Measurements from ENCODE around the gene IQCE. TPM values are rescaled to one million over a fixed set of nuclear protein-coding genes. Genes with fewer than 3 reads are reported as not detected.

The IQCE gene
- total RNA-seq, 3 donors from 2014 or later (not counting 1 experiment from before 2014, with no cell fraction given) = 9.6 to 13.5 (median 11.3) TPM

- peaks cover 15 to 17% of the 10 kb centered on the region in 2 donors for H3K4me1 Mint-ChIP-seq
- H3K36me3 Mint-ChIP-seq = no peaks in the 10 kb centered on the region
- intact Hi-C loops (cut with micrococcal nuclease) = no loop called here
- no peak overlapping the region for H3K27ac ChIP-seq (ENCODE audit: low read length)
- H3K4me3 ChIP-seq (ENCODE audit: low read length) = no peak overlapping the region
- no peak for TF ChIP-seq CTCF (IDR thresholded peaks at IDR 0.05)
- ATAC-seq (no peak), DNase-seq (no peak)
- no peak overlapping the region for H3K27ac Mint-ChIP-seq
- no peaks in the 10 kb centered on the region for H3K36me3 ChIP-seq (ENCODE audit: control insufficient read depth, insufficient read depth, low read length)
- no peak overlapping the region for H3K4me3 Mint-ChIP-seq
- 89% methylated on average over 14 of the region's 14 CpGs for WGBS (ENCODE audit: insufficient coverage)
- peaks cover 19% of the 10 kb centered on the region for H3K4me1 ChIP-seq (ENCODE audit: control insufficient read depth, insufficient read depth, low read length)
- no peaks in the 10 kb centered on the region for H3K9me3 ChIP-seq (ENCODE audit: control insufficient read depth, insufficient read depth, low read length)
- H3K27me3 ChIP-seq (ENCODE audit: control insufficient read depth, insufficient read depth, low read length) = no peaks in the 10 kb centered on the region
- H3K9me3 Mint-ChIP-seq = no peaks in the 10 kb centered on the region
- no peaks in the 10 kb centered on the region for H3K27me3 Mint-ChIP-seq (ENCODE audit: low read depth in 2 of 2)
These were observed 52.1 kb downstream of the IQCE start for GRCh38 chr7:2610898-2611297.

GRCh38 chr7:2611401-2611800 lies 52.6 kb downstream of the IQCE start:
- intact Hi-C loops (cut with micrococcal nuclease) = no loop called here
- no peak overlapping the region for H3K27ac Mint-ChIP-seq
- ATAC-seq = no peak

GRCh38 chr7:2611922-2612321 lies 53.1 kb downstream of the IQCE start:
- Histone ChIP-seq H3K36me3 (ENCODE audit: control insufficient read depth, insufficient read depth, low read length) (no peaks in the 10 kb centered on the region), H3K4me3 (ENCODE audit: low read length) (no peak overlapping the region), H3K9me3 (ENCODE audit: control insufficient read depth, insufficient read depth, low read length) (no peaks in the 10 kb centered on the region), H3K27ac (ENCODE audit: low read length) (no peak overlapping the region), H3K4me1 (ENCODE audit: control insufficient read depth, insufficient read depth, low read length) (peaks cover 19% of the 10 kb centered on the region), H3K27me3 (ENCODE audit: control insufficient read depth, insufficient read depth, low read length) (no peaks in the 10 kb centered on the region)
- Mint-ChIP-seq H3K36me3 (no peaks in the 10 kb centered on the region), H3K9me3 (no peaks in the 10 kb centered on the region), H3K4me3 (no peak overlapping the region), H3K27me3 (ENCODE audit: low read depth in 2 of 2) (no peaks in the 10 kb centered on the region), H3K27ac (no peak overlapping the region), H3K4me1 (peaks cover 15 to 17% of the 10 kb centered on the region in 2 donors)
- intact Hi-C loops (cut with micrococcal nuclease) = no loop called here
- no peak for DNase-seq
- TF ChIP-seq CTCF (IDR thresholded peaks at IDR 0.05) = no peak
- no peak for ATAC-seq
- 93% methylated on average over 10 of the region's 10 CpGs for whole genome bisulfite sequencing (ENCODE audit: insufficient coverage)

More at GRCh38 chr7:2611401-2611800, 52.6 kb downstream of the IQCE start:
- Histone ChIP-seq H3K27me3 (ENCODE audit: control insufficient read depth, insufficient read depth, low read length) (no peaks in the 10 kb centered on the region), H3K9me3 (ENCODE audit: control insufficient read depth, insufficient read depth, low read length) (no peaks in the 10 kb centered on the region), H3K4me3 (ENCODE audit: low read length) (no peak overlapping the region), H3K36me3 (ENCODE audit: control insufficient read depth, insufficient read depth, low read length) (no peaks in the 10 kb centered on the region), H3K4me1 (ENCODE audit: control insufficient read depth, insufficient read depth, low read length) (peaks cover 19% of the 10 kb centered on the region), H3K27ac (ENCODE audit: low read length) (no peak overlapping the region)
- DNase-seq = no peak
- Mint-ChIP-seq H3K9me3 (no peaks in the 10 kb centered on the region), H3K36me3 (no peaks in the 10 kb centered on the region), H3K4me1 (peaks cover 15 to 17% of the 10 kb centered on the region in 2 donors), H3K27me3 (ENCODE audit: low read depth in 2 of 2) (no peaks in the 10 kb centered on the region), H3K4me3 (no peak overlapping the region)
- no peak for TF ChIP-seq CTCF (IDR thresholded peaks at IDR 0.05)
- 83% methylated on average over 11 of the region's 11 CpGs for WGBS (ENCODE audit: insufficient coverage)

GRCh38 chr7:2612445-2613097 lies 53.8 kb downstream of the IQCE start:
- intact Hi-C loops (cut with micrococcal nuclease) = no loop called here
- no peak overlapping the region for H3K27ac Mint-ChIP-seq
- H3K36me3 Mint-ChIP-seq = no peaks in the 10 kb centered on the region
- Histone ChIP-seq H3K9me3 (ENCODE audit: control insufficient read depth, insufficient read depth, low read length) (no peaks in the 10 kb centered on the region), H3K36me3 (ENCODE audit: control insufficient read depth, insufficient read depth, low read length) (no peaks in the 10 kb centered on the region), H3K27ac (ENCODE audit: low read length) (no peak overlapping the region), H3K4me1 (ENCODE audit: control insufficient read depth, insufficient read depth, low read length) (peaks cover 19% of the 10 kb centered on the region), H3K4me3 (ENCODE audit: low read length) (no peak overlapping the region), H3K27me3 (ENCODE audit: control insufficient read depth, insufficient read depth, low read length) (no peaks in the 10 kb centered on the region)
- WGBS (ENCODE audit: insufficient coverage) = 92% methylated on average over 15 of the region's 15 CpGs
- DNase-seq = no peak
- H3K4me1 Mint-ChIP-seq = peaks cover 13 to 14% of the 10 kb centered on the region in 2 donors
- ATAC-seq = no peak
- no peaks in the 10 kb centered on the region for H3K9me3 Mint-ChIP-seq
- H3K27me3 Mint-ChIP-seq (ENCODE audit: low read depth in 2 of 2) = no peaks in the 10 kb centered on the region
- H3K4me3 Mint-ChIP-seq = no peak overlapping the region
- TF ChIP-seq CTCF (IDR thresholded peaks at IDR 0.05) = no peak

Measured in natural killer cell (primary cell).